Ishikawa (cell line): ENCODE data around the gene REPS1.

Experiments used
- CEBPB ChIP-seq: IDR thresholded peaks from 2 replicates; pipeline ENCODE4 v1.6.1; 2012
- CREB1 ChIP-seq: IDR thresholded peaks from 2 replicates; pipeline ENCODE4 v1.6.1; 2012; ENCODE audit warnings: low read depth
- EGR1 ChIP-seq: IDR thresholded peaks from 2 replicates; pipeline ENCODE4 v1.6.1; 2012
- EP300 ChIP-seq: IDR thresholded peaks from 2 replicates; pipeline ENCODE4 v1.6.1; 2012; ENCODE audit warnings: borderline replicate concordance
- FOXM1 ChIP-seq: IDR thresholded peaks from 2 replicates; pipeline ENCODE4 v1.6.1; 2012; ENCODE audit warnings: low read depth, borderline replicate concordance
- NFIC ChIP-seq: IDR thresholded peaks from 2 replicates; pipeline ENCODE4 v1.6.1; 2012
- RAD21 ChIP-seq: IDR thresholded peaks from 2 replicates; pipeline ENCODE4 v1.6.1; 2012; ENCODE audit warnings: low read depth
- TAF1 ChIP-seq: IDR thresholded peaks from 2 replicates; pipeline ENCODE4 v1.6.1; 2012; ENCODE audit warnings: low read depth, mild to moderate bottlenecking
- TCF12 ChIP-seq: IDR thresholded peaks from 2 replicates; pipeline ENCODE4 v1.6.1; 2012; ENCODE audit warnings: low read depth
- YY1 ChIP-seq: IDR thresholded peaks from 2 replicates; pipeline ENCODE4 v1.6.1; 2012; ENCODE audit warnings: low read depth
- ZBTB7A ChIP-seq: IDR thresholded peaks from 2 replicates; pipeline ENCODE4 v1.6.1; 2012; ENCODE audit warnings: low read depth
- TF ChIP-seq, protein P1 (sequence below): IDR thresholded peaks from 2 replicates; pipeline ENCODE4 v1.6.1; 2012; ENCODE audit warnings: low read depth, mild to moderate bottlenecking

GRCh38 chr6:139027620-139028182, 39.6 kb upstream of the REPS1 start:
- TF ChIP-seq, protein P1, sequence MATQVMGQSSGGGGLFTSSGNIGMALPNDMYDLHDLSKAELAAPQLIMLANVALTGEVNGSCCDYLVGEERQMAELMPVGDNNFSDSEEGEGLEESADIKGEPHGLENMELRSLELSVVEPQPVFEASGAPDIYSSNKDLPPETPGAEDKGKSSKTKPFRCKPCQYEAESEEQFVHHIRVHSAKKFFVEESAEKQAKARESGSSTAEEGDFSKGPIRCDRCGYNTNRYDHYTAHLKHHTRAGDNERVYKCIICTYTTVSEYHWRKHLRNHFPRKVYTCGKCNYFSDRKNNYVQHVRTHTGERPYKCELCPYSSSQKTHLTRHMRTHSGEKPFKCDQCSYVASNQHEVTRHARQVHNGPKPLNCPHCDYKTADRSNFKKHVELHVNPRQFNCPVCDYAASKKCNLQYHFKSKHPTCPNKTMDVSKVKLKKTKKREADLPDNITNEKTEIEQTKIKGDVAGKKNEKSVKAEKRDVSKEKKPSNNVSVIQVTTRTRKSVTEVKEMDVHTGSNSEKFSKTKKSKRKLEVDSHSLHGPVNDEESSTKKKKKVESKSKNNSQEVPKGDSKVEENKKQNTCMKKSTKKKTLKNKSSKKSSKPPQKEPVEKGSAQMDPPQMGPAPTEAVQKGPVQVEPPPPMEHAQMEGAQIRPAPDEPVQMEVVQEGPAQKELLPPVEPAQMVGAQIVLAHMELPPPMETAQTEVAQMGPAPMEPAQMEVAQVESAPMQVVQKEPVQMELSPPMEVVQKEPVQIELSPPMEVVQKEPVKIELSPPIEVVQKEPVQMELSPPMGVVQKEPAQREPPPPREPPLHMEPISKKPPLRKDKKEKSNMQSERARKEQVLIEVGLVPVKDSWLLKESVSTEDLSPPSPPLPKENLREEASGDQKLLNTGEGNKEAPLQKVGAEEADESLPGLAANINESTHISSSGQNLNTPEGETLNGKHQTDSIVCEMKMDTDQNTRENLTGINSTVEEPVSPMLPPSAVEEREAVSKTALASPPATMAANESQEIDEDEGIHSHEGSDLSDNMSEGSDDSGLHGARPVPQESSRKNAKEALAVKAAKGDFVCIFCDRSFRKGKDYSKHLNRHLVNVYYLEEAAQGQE, result no peak
- TF ChIP-seq ZBTB7A (no peak), CEBPB (no peak), EP300 (no peak), RAD21 (no peak), EGR1 (no peak), CREB1 (no peak), NFIC (no peak), FOXM1 (no peak), TAF1 (no peak), TCF12 (no peak), YY1 (no peak)
